Activated CD4-positive, alpha-beta memory T cell treated with anti-CD3 and anti-CD28 coated beads for 36 hours (primary cell): Measurements from ENCODE around the gene KCNT2. TPM values are rescaled to one million over a fixed set of nuclear protein-coding genes. Genes with fewer than 3 reads are reported as not detected.

Experiments used
- CTCF ChIA-PET: fragments of 350-600 bp; sonication (Branson Sonifier 250); formaldehyde crosslinking; loops from one replicate; lab custom pipeline; 2021; ENCODE audit warnings: antibody characterized with exemption, inconsistent platforms; lab: Charles Lee
- POLR2A ChIA-PET: fragments of 350-600 bp; sonication (Branson Sonifier 250); formaldehyde crosslinking; loops from one replicate; lab custom pipeline; 2021; ENCODE audit warnings: antibody characterized with exemption; lab: Charles Lee
- DNase-seq: peaks from one replicate; pipeline ENCODE4 v3.0.0-alpha.2; 2020
- H3K27ac Mint-ChIP-seq: one replicate; pipeline ENCODE4 v1.8.0; 2021; ENCODE audit warnings: mixed read lengths
- H3K27me3 Mint-ChIP-seq: one replicate; pipeline ENCODE4 v1.8.0; 2021; ENCODE audit warnings: mixed read lengths
- H3K36me3 Mint-ChIP-seq: one replicate; pipeline ENCODE4 v1.8.0; 2021; ENCODE audit warnings: mixed read lengths
- H3K4me1 Mint-ChIP-seq: one replicate; pipeline ENCODE4 v1.8.0; 2021; ENCODE audit warnings: low read depth, mixed read lengths
- H3K4me3 Mint-ChIP-seq: one replicate; pipeline ENCODE4 v1.8.0; 2021; ENCODE audit warnings: mild to moderate bottlenecking, mixed read lengths
- H3K9me3 Mint-ChIP-seq: one replicate; pipeline ENCODE4 v1.8.0; 2021; ENCODE audit warnings: mixed read lengths
- intact Hi-C: fragments of 100-400 bp; cut with micrococcal nuclease; formaldehyde crosslinking; loops from one replicate; pipeline ENCODE4 v1.15.1; 2023
- total RNA-seq, 2 experiments: library from RNA; stranded (reverse); gene quantifications; one replicate each; pipeline ENCODE4 v1.2.3, GENCODE V29; 2021

The KCNT2 gene
- total RNA-seq, 2 experiments from 2014 or later = not detected

DNA sequence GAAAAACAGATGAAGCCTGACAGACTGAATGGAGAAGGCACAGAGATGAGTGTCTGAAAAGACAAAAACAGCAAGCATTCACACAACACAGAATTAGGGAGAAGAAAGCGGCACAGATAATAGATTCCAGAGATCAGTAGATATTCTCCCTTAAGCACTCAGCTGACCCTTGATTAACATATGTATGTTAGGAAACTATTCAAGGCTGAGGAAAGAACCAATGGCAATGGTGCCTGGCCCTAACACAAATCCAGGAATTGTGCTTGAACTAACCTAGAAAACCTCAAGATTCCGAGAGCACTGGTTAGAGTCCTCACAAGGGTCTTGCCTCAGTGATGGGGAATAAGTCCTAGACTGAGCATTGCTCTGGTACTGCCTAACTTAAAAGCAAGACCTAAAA is 30.9 kb downstream of the KCNT2 start:
- ChIA-PET POLR2A (no interaction called here), CTCF (no interaction called here)
- no peak for DNase-seq
- Mint-ChIP-seq H3K9me3 (no peaks in the 10 kb centered on the region), H3K36me3 (no peaks in the 10 kb centered on the region), H3K27ac (no peak overlapping the region), H3K4me1 (no peaks in the 10 kb centered on the region), H3K27me3 (no peaks in the 10 kb centered on the region), H3K4me3 (no peak overlapping the region)
- intact Hi-C loops = no loop called here

DNA sequence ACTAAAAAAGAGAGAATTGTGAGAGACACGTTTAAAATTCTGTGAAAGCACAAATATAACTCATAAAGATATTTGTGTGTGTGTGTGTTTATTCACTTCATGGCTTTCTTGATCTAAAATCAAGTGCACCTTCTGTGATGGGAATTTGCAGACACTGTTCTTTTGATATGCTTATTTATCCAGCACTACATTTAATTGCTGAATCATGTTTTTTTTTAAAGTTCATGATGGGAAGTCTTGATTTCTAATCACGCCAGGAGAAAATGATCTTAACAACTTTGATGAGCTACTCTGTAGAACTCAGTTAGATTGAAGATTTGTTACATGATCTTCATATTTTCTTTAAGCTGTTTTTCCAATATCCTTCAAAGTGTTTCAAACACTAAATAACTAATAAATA is 35.0 kb downstream of the KCNT2 start:
- CTCF ChIA-PET = no interaction called here
- no peaks in the 10 kb centered on the region for H3K36me3 Mint-ChIP-seq
- DNase-seq = no peak
- no peaks in the 10 kb centered on the region for H3K4me1 Mint-ChIP-seq
- intact Hi-C loops = no loop called here
- no peaks in the 10 kb centered on the region for H3K27me3 Mint-ChIP-seq
- no peak overlapping the region for H3K27ac Mint-ChIP-seq
- H3K9me3 Mint-ChIP-seq = no peaks in the 10 kb centered on the region
- H3K4me3 Mint-ChIP-seq = no peak overlapping the region
- POLR2A ChIA-PET = no interaction called here

DNA sequence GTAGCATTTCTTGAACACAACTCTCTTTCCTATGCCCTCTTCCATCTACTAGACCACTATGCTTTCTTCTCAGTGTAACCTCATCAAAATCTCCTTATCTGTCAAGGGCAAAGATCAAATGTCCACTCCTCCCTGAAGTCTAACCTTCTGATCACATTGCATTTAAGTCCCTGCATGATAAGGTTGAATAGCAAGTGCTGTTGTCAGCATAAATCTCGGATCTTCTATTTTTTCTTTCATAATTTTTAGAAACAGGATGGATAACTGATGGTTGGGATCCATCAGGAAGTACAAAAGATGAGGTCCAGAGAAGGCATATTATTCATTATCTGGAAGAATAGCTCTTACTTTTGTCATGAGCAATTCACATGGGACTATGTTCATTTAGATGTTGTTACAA is 41.0 kb downstream of the KCNT2 start:
- no peak overlapping the region for H3K4me3 Mint-ChIP-seq
- H3K27me3 Mint-ChIP-seq = no peaks in the 10 kb centered on the region

DNA sequence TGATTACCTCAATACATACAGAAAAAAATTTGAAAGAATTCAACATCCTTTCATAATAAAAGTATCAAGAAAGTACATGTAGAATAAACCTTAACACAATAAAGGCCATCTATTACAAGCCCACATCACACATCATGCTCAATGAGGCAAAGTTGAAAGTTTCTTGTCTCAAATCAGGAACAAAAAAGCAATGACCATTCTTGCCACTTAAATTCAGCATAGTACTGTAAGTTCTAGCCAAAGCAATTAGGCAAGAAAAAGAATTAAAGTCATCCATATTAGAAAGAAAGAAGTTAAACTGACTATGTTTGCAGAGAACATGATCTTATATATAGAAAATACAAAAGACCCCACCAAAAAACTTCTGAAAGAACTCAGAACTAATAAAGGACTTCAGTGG is 44.5 kb downstream of the KCNT2 start:
- Mint-ChIP-seq H3K4me1 (no peaks in the 10 kb centered on the region), H3K27me3 (no peaks in the 10 kb centered on the region), H3K9me3 (peaks cover 15% of the 10 kb centered on the region), H3K27ac (no peak overlapping the region), H3K4me3 (no peak overlapping the region), H3K36me3 (no peaks in the 10 kb centered on the region)
- ChIA-PET CTCF (no interaction called here), POLR2A (no interaction called here)
- DNase-seq = no peak
- intact Hi-C loops = no loop called here

More for the DNA sequence above, 41.0 kb downstream of the KCNT2 start:
- ChIA-PET CTCF (no interaction called here), POLR2A (no interaction called here)
- Mint-ChIP-seq H3K9me3 (peaks cover 15% of the 10 kb centered on the region), H3K27ac (no peak overlapping the region), H3K4me1 (no peaks in the 10 kb centered on the region), H3K36me3 (no peaks in the 10 kb centered on the region)
- intact Hi-C loops = no loop called here
- no peak for DNase-seq

DNA sequence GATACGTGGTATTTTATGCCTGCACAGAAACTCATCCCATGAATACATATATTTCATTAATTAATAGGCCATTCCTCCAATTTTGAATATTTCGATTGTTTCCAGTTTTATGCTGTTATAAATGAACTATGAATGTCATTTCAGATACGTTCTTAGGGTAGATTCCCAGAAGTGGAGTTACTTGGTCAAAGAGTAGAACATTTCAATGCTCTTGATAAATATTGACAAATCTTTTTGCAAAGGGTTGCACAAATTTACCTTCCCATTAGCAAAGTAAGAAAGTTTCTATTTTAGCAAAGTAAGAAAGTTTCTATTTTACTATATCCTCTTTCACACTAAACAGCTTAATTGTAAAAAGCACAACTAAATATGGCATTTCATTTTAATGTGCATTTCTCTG is 48.9 kb downstream of the KCNT2 start:
- H3K27ac Mint-ChIP-seq = no peak overlapping the region
- CTCF ChIA-PET = no interaction called here
- intact Hi-C loops = no loop called here
- H3K4me3 Mint-ChIP-seq = no peak overlapping the region
- peaks cover 10% of the 10 kb centered on the region for H3K9me3 Mint-ChIP-seq
- H3K36me3 Mint-ChIP-seq = no peaks in the 10 kb centered on the region
- POLR2A ChIA-PET = no interaction called here
- no peak for DNase-seq
- H3K4me1 Mint-ChIP-seq = no peaks in the 10 kb centered on the region
- no peaks in the 10 kb centered on the region for H3K27me3 Mint-ChIP-seq

DNA sequence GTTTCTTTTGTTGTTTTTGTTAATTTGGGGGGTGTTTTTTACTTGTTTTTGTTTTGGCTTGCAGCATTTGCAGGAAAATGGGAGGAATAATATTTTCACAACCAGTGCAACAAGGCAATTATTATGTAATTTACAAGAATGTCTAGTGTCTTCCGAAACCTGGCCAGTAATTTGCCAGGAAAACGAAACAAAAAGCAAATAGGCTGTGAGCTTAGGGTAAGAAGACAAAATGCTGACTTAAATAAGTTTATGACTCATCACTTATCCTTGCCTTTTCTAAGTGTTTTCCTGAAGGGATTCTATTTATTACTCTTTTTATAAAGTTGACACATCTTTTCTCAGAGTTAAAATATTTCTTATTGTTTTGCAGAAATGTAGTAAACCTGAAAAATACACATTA is 49.8 kb downstream of the KCNT2 start:
- DNase-seq = no peak
- Mint-ChIP-seq H3K9me3 (peaks cover 4% of the 10 kb centered on the region), H3K4me1 (no peaks in the 10 kb centered on the region), H3K27ac (no peak overlapping the region), H3K4me3 (no peak overlapping the region), H3K36me3 (no peaks in the 10 kb centered on the region), H3K27me3 (no peaks in the 10 kb centered on the region)
- intact Hi-C loops = no loop called here
- CTCF ChIA-PET = no interaction called here
- POLR2A ChIA-PET = no interaction called here

DNA sequence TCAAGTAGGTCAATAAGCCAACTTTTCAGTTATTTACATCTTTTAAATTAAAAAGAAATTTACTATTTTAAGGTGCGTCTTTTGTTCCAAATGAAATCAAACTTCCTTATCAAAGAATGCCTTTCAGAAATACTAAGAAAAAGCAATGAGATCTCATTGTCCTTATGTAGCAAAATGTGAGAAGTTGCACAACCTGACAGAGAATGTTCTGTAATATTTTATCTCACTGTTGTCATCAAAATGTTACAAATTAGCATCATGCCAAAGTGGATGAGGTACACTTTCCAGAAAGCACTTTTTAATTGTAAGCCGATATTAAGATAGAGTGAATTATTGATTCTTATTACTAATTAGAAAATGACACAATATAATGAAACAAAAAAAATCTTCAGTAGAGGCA is 50.4 kb downstream of the KCNT2 start:
- no peaks in the 10 kb centered on the region for H3K27me3 Mint-ChIP-seq
- no peaks in the 10 kb centered on the region for H3K36me3 Mint-ChIP-seq
- no peak overlapping the region for H3K27ac Mint-ChIP-seq
- H3K4me1 Mint-ChIP-seq = no peaks in the 10 kb centered on the region
- intact Hi-C loops = no loop called here
- ChIA-PET CTCF (no interaction called here), POLR2A (no interaction called here)
- H3K4me3 Mint-ChIP-seq = no peak overlapping the region
- DNase-seq = no peak
- no peaks in the 10 kb centered on the region for H3K9me3 Mint-ChIP-seq

DNA sequence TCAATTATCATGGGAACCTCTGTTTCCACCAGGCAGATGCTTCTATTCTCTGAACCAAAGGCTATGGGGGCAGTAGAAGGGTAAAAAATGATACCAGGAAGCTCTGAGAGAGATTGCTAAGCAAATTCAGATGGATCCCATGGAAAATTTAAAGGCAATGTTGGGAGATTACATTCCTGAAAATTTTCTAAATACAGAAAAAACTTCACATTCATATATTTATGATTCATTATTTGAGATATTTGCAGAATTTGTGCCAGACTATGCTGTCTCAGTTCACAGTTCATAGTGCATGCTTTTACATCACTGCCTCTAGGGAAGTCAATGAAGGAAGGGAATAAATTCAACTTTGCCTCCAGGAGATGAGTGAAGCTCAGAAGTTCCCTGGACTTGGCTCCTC is 57.5 kb downstream of the KCNT2 start:
- Mint-ChIP-seq H3K27ac (no peak overlapping the region), H3K27me3 (no peaks in the 10 kb centered on the region), H3K9me3 (no peaks in the 10 kb centered on the region), H3K4me3 (no peak overlapping the region), H3K4me1 (no peaks in the 10 kb centered on the region), H3K36me3 (no peaks in the 10 kb centered on the region)
- ChIA-PET POLR2A (no interaction called here), CTCF (no interaction called here)
- intact Hi-C loops = no loop called here
- no peak for DNase-seq

DNA sequence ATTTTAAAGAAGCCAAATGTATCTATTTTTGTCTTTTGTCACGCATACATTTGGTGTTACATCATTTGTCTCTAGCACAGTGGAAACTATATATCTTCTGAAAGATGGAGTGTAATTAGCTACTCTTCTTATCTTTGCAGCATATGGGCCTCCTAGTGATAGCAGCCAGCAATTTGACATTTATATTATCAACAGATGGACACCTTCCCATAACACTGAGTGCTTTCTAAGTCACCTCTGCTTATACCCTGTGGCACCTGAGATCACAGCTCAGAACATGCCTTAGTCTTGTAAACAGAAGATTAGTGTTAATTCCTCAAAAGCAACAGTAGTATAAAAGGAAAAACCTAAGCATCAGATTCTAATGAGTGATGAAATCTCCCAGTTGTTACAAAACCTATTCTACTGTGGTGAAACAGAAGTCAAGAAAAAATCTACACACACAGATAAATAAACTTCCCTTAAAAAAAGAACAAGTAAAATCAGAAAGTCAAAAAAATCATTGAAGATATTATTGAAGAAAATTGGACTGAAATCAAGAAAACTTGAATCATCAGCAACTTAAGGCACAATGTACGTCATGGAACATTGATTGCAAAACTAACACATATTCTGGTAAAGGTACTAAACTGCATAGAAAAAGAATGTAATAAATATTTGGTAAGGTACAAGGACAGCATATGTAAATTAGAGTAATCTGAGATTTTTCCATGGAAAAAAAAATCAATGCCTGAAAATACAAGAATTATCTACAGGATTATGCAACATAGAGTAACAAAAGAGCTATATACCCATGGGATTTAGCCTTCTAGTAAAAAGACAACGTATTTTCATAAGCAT is 61.7 kb downstream of the KCNT2 start:
- Mint-ChIP-seq H3K36me3 (no peaks in the 10 kb centered on the region), H3K4me3 (no peak overlapping the region), H3K4me1 (no peaks in the 10 kb centered on the region), H3K27ac (no peak overlapping the region), H3K9me3 (no peaks in the 10 kb centered on the region), H3K27me3 (no peaks in the 10 kb centered on the region)
- intact Hi-C loops = no loop called here
- no peak for DNase-seq
- POLR2A ChIA-PET = no interaction called here
- CTCF ChIA-PET = no interaction called here

DNA sequence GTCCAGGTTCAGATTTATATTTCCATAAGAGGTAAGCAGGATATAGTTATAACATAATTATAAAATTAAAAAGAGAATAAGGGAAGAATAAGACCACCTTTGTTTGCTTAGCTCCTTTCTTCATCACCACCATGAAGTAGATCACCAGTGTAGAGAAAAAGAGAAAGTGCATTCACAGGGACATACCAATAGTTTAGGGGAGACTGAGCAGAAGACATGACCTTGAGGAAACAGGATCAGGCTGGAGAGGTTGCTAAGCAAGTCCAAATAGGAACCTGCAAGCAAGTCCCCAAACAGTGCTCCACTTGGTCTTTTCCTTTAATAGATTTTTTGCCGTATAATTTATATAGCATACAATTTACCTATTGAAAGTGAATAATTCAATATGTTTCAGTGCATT is 63.0 kb downstream of the KCNT2 start:
- no peaks in the 10 kb centered on the region for H3K36me3 Mint-ChIP-seq
- POLR2A ChIA-PET = no interaction called here

DNA sequence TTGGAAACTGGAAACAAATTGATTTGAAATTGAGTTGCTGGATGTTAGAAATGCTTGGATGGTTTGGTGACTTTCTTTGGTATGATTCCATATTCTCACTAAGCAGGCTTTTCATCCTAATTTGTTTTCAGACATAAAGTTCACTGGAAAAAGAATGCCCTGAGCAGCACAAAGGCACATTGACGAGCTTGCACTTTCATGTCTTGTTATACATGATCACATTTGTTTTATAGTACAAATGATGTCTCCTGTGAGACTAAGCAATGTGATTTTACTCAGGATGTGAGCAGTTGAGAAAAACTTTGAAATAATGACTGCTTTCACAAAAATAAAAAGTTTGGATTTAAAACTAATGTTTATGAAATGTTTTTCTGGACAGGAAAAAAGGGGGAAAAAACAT is 63.6 kb downstream of the KCNT2 start:
- H3K4me1 Mint-ChIP-seq = no peaks in the 10 kb centered on the region
- H3K36me3 Mint-ChIP-seq = no peaks in the 10 kb centered on the region
- intact Hi-C loops = no loop called here
- no peak overlapping the region for H3K4me3 Mint-ChIP-seq
- DNase-seq = no peak
- POLR2A ChIA-PET = no interaction called here
- H3K27ac Mint-ChIP-seq = no peak overlapping the region
- no peaks in the 10 kb centered on the region for H3K27me3 Mint-ChIP-seq
- H3K9me3 Mint-ChIP-seq = no peaks in the 10 kb centered on the region
- CTCF ChIA-PET = no interaction called here

More for the DNA sequence above, 63.0 kb downstream of the KCNT2 start:
- Mint-ChIP-seq H3K27me3 (no peaks in the 10 kb centered on the region), H3K9me3 (no peaks in the 10 kb centered on the region), H3K4me3 (no peak overlapping the region), H3K4me1 (no peaks in the 10 kb centered on the region), H3K27ac (no peak overlapping the region)
- CTCF ChIA-PET = no interaction called here
- no peak for DNase-seq
- intact Hi-C loops = no loop called here

DNA sequence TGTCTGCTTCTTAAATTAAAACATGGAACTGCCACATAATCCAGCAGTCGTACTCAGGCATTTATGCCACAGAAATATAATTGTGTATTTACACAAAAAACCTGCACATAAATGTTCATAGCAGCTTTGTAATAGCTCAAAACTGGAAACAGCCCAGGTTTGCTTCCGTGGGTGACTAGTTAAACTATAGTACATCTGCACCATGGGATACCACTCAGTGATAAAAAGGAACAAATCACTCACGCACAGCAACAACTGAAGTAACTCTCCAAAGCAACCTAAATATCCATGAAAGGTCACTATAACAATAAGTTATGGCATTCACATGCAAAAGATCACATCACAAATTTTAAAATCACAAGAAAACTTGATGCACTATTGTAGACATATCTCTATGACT is 64.4 kb downstream of the KCNT2 start:
- no peak overlapping the region for H3K27ac Mint-ChIP-seq
- H3K36me3 Mint-ChIP-seq = no peaks in the 10 kb centered on the region
- H3K9me3 Mint-ChIP-seq = no peaks in the 10 kb centered on the region
- intact Hi-C loops = no loop called here
- H3K4me1 Mint-ChIP-seq = no peaks in the 10 kb centered on the region
- CTCF ChIA-PET = no interaction called here
- H3K27me3 Mint-ChIP-seq = no peaks in the 10 kb centered on the region
- no peak for DNase-seq
- no peak overlapping the region for H3K4me3 Mint-ChIP-seq
- POLR2A ChIA-PET = no interaction called here

DNA sequence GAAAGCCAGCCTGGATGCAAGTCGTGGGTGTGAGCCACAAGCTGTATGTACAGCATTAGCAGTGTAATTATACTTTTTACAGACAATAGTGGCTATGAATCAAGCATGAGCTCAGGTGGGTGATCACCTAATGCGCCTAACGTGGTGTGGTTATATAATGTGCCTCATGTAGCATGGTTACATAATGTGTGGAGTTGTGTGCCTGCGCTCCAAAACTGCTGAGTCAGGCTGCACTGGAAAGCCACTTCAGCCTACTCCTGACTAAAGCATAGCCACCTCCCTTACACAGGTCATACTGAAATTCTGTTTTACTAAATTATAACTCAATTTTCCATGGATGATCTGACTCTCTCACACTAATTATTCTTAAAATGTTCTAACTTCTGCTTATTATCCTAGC is 69.8 kb downstream of the KCNT2 start:
- peaks cover 19% of the 10 kb centered on the region for H3K9me3 Mint-ChIP-seq
- CTCF ChIA-PET = no interaction called here
- no peaks in the 10 kb centered on the region for H3K36me3 Mint-ChIP-seq
- DNase-seq = no peak
- H3K4me3 Mint-ChIP-seq = no peak overlapping the region
- no peak overlapping the region for H3K27ac Mint-ChIP-seq
- POLR2A ChIA-PET = no interaction called here
- no peaks in the 10 kb centered on the region for H3K27me3 Mint-ChIP-seq
- H3K4me1 Mint-ChIP-seq = no peaks in the 10 kb centered on the region
- intact Hi-C loops = no loop called here
